Body of pancreas (tissue), 4 donors: ENCODE measurements around the gene SNCAIP.

Experiments used
- POLR2A ChIP-seq, 3 donors: fragments of 450-650 bp; IDR thresholded peaks; one replicate each; pipeline ENCODE4 v1.6.1; 2016; ENCODE audit warnings: antibody characterized with exemption in 3 of 3, mild to moderate bottlenecking in 2 of 3
- TF ChIP-seq, protein P1 (sequence below), 7 experiments: fragments of 450-650 bp in 4 of 7; fragments of 200-600 bp in 3 of 7; sonication (generic) in 3 of 7; IDR thresholded peaks; one replicate each; pipeline ENCODE4 v1.5.1; 2016 to 2019; ENCODE audit warnings: antibody characterized with exemption in 7 of 7

DNA sequence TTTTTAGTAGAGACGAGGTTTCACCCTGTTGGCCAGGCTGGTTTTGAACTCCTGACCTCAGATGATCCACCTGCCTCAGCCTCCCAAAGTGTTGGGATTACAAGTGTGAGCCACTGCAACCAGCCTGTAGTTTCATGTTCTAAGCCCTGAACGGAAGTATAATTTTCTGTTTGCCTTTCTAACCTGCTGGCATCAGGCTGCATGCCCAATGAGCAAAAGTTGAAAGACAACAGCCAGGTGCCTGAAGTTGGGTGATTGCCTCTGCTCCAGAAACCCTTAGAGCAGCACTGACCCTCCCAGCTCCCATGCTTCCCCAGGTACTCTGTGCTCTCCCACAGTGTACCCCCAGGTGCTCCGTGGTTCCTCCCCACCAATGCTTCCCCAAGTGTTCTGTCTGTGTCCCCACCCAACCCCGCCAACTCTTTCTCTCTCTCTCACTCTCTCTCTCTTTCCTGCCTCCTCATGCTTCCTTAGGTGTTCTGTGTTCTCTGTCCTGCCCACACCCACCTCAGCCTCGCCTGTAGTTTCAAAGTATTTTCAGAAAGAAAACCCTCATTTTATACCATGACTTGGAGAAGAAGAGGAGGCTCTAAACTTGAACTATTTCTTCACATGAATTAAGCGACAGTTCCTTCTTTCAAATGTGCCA, 145.3 kb downstream of the SNCAIP start:
- TF ChIP-seq, protein P1, sequence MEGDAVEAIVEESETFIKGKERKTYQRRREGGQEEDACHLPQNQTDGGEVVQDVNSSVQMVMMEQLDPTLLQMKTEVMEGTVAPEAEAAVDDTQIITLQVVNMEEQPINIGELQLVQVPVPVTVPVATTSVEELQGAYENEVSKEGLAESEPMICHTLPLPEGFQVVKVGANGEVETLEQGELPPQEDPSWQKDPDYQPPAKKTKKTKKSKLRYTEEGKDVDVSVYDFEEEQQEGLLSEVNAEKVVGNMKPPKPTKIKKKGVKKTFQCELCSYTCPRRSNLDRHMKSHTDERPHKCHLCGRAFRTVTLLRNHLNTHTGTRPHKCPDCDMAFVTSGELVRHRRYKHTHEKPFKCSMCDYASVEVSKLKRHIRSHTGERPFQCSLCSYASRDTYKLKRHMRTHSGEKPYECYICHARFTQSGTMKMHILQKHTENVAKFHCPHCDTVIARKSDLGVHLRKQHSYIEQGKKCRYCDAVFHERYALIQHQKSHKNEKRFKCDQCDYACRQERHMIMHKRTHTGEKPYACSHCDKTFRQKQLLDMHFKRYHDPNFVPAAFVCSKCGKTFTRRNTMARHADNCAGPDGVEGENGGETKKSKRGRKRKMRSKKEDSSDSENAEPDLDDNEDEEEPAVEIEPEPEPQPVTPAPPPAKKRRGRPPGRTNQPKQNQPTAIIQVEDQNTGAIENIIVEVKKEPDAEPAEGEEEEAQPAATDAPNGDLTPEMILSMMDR (IDR thresholded peaks at IDR 0.05): no peak
- TF ChIP-seq POLR2A (IDR thresholded peaks at IDR 0.05): no peak
